Activated naive CD4-positive, alpha-beta T cell treated with anti-CD3 and anti-CD28 coated beads for 36 hours (primary cell): ENCODE measurements around the gene ATG4B. TPM values are rescaled to one million over a fixed set of nuclear protein-coding genes. Genes with fewer than 3 reads are reported as not detected.

Source experiments
- CTCF ChIA-PET: fragments of 350-600 bp; sonication (Branson Sonifier 250); formaldehyde crosslinking; loops from one replicate; lab custom pipeline; 2021; ENCODE audit warnings: antibody characterized with exemption; lab: Charles Lee
- DNase-seq: peaks from one replicate; pipeline ENCODE4 v3.0.0-alpha.2; 2020
- H3K27ac Mint-ChIP-seq: one replicate; pipeline ENCODE4 v1.8.0; 2021; ENCODE audit warnings: mild to moderate bottlenecking, mixed read lengths
- H3K27me3 Mint-ChIP-seq: one replicate; pipeline ENCODE4 v1.8.0; 2021; ENCODE audit warnings: low read depth, mixed read lengths
- H3K36me3 Mint-ChIP-seq: one replicate; pipeline ENCODE4 v1.8.0; 2021; ENCODE audit warnings: low read depth, mixed read lengths
- H3K4me1 Mint-ChIP-seq: one replicate; pipeline ENCODE4 v1.8.0; 2021; ENCODE audit warnings: low read depth, mixed read lengths
- H3K4me3 Mint-ChIP-seq: one replicate; pipeline ENCODE4 v1.8.0; 2021; ENCODE audit warnings: mild to moderate bottlenecking, moderate library complexity, mixed read lengths
- H3K9me3 Mint-ChIP-seq: one replicate; pipeline ENCODE4 v1.8.0; 2021; ENCODE audit warnings: mixed read lengths
- intact Hi-C: fragments of 100-400 bp; cut with micrococcal nuclease; formaldehyde crosslinking; loops from one replicate; pipeline ENCODE4 v1.15.1; 2023
- total RNA-seq, 2 experiments: library from RNA; stranded (reverse); gene quantifications; one replicate each; pipeline ENCODE4 v1.2.3, GENCODE V29; 2021

ATG4B gene
- total RNA-seq, 2 experiments from 2014 or later = 71.5 to 82.5 TPM

- H3K4me3 Mint-ChIP-seq = no peak overlapping the region
- no peaks in the 10 kb centered on the region for H3K27me3 Mint-ChIP-seq
- no peaks in the 10 kb centered on the region for H3K4me1 Mint-ChIP-seq
- no peaks in the 10 kb centered on the region for H3K9me3 Mint-ChIP-seq
- CTCF ChIA-PET = no interaction called here
- no peak overlapping the region for H3K27ac Mint-ChIP-seq
- intact Hi-C loops = no loop called here
- peaks cover 16% of the 10 kb centered on the region for H3K36me3 Mint-ChIP-seq
- DNase-seq = no peak
Measured at GRCh38 chr2:241602720-241603119, 34.8 kb upstream of the ATG4B start.

GRCh38 chr2:241603686-241604085 is 33.8 kb upstream of the ATG4B start:
- H3K36me3 Mint-ChIP-seq = peaks cover 16% of the 10 kb centered on the region
- H3K4me1 Mint-ChIP-seq = peaks cover 2% of the 10 kb centered on the region
- no peak overlapping the region for H3K27ac Mint-ChIP-seq
- intact Hi-C loops = no loop called here
- H3K9me3 Mint-ChIP-seq = no peaks in the 10 kb centered on the region
- no peaks in the 10 kb centered on the region for H3K27me3 Mint-ChIP-seq
- no peak overlapping the region for H3K4me3 Mint-ChIP-seq
- DNase-seq = no peak
- CTCF ChIA-PET = interaction anchor here (0.6 kb wide), 1 partner anchor 13 kb away, joined by 3 read pairs; no protein-coding TSS in a partner anchor

- DNase-seq = no peak
- Mint-ChIP-seq H3K4me3 (no peak overlapping the region), H3K4me1 (peaks cover 15% of the 10 kb centered on the region), H3K9me3 (no peaks in the 10 kb centered on the region), H3K36me3 (peaks cover 9% of the 10 kb centered on the region), H3K27me3 (no peaks in the 10 kb centered on the region), H3K27ac (peak overlapping the region; percentile 30)
- intact Hi-C loops = no loop called here
- CTCF ChIA-PET = no interaction called here
Measured at GRCh38 chr2:241606186-241606585, 31.3 kb upstream of the ATG4B start.

- Mint-ChIP-seq H3K27ac (no peak overlapping the region), H3K36me3 (peaks cover 5% of the 10 kb centered on the region), H3K27me3 (no peaks in the 10 kb centered on the region), H3K4me3 (no peak overlapping the region), H3K9me3 (no peaks in the 10 kb centered on the region), H3K4me1 (peaks cover 15% of the 10 kb centered on the region)
- no peak for DNase-seq
- CTCF ChIA-PET = no interaction called here
- intact Hi-C loops = no loop called here
Measured at GRCh38 chr2:241607162-241607885, 30.2 kb upstream of the ATG4B start.

- Mint-ChIP-seq H3K4me3 (peak overlapping the region; percentile 33), H3K27me3 (no peaks in the 10 kb centered on the region), H3K36me3 (peaks cover 5% of the 10 kb centered on the region), H3K4me1 (peaks cover 15% of the 10 kb centered on the region), H3K9me3 (no peaks in the 10 kb centered on the region), H3K27ac (no peak overlapping the region)
- intact Hi-C loops = no loop called here
- no peak for DNase-seq
- CTCF ChIA-PET = interaction anchor here (1.5 kb wide), 1 partner anchor 9 kb away, joined by 3 read pairs; no protein-coding TSS in a partner anchor
Measured at GRCh38 chr2:241608881-241609280, 28.6 kb upstream of the ATG4B start.

- Mint-ChIP-seq H3K27ac (no peak overlapping the region), H3K36me3 (peaks cover 5% of the 10 kb centered on the region), H3K4me1 (peaks cover 15% of the 10 kb centered on the region), H3K27me3 (no peaks in the 10 kb centered on the region), H3K9me3 (no peaks in the 10 kb centered on the region), H3K4me3 (peak overlapping the region; percentile 50)
- CTCF ChIA-PET = interaction anchor here (0.7 to 1.0 kb wide), 2 partner anchors 25 to 147 kb away, joined by 3 read pairs; no protein-coding TSS in a partner anchor
- DNase-seq = peak; percentile 90
- intact Hi-C loops = loop anchor here (1.0 to 5.0 kb wide), 4 partner anchors 102 to 458 kb away; partner anchors contain the start of genes HDLBP, PPP1R7, SEPTIN2 and STK25
Measured at GRCh38 chr2:241609859-241610793, 27.4 kb upstream of the ATG4B start.

GRCh38 chr2:241611062-241611461 is 26.4 kb upstream of the ATG4B start:
- peaks cover 20% of the 10 kb centered on the region for H3K4me1 Mint-ChIP-seq
- no peak overlapping the region for H3K27ac Mint-ChIP-seq
- peaks cover 5% of the 10 kb centered on the region for H3K36me3 Mint-ChIP-seq
- CTCF ChIA-PET = interaction anchor here (0.6 kb wide), 1 partner anchor 370 kb away, joined by 3 read pairs; no protein-coding TSS in a partner anchor
- no peak for DNase-seq
- no peaks in the 10 kb centered on the region for H3K9me3 Mint-ChIP-seq
- peak overlapping the region; percentile 50 for H3K4me3 Mint-ChIP-seq
- intact Hi-C loops = loop anchor here (2.0 to 5.0 kb wide), 3 partner anchors 166 to 459 kb away; partner anchors contain the start of genes HDLBP, PPP1R7 and SEPTIN2
- no peaks in the 10 kb centered on the region for H3K27me3 Mint-ChIP-seq

- Mint-ChIP-seq H3K4me1 (peaks cover 29% of the 10 kb centered on the region), H3K4me3 (no peak overlapping the region), H3K9me3 (no peaks in the 10 kb centered on the region), H3K36me3 (peaks cover 5% of the 10 kb centered on the region), H3K27ac (no peak overlapping the region), H3K27me3 (no peaks in the 10 kb centered on the region)
- DNase-seq = no peak
- intact Hi-C loops = loop anchor here (5.0 kb wide), 1 partner anchor 460 kb away; the partner anchor contains the start of gene PPP1R7
- CTCF ChIA-PET = no interaction called here
Measured at GRCh38 chr2:241612156-241613016, 25.1 kb upstream of the ATG4B start.

GRCh38 chr2:241613017-241613780 is 24.3 kb upstream of the ATG4B start:
- no peak overlapping the region for H3K27ac Mint-ChIP-seq
- intact Hi-C loops = loop anchor here (5.0 kb wide), 1 partner anchor 461 kb away; the partner anchor contains the start of gene PPP1R7
- H3K36me3 Mint-ChIP-seq = peaks cover 7% of the 10 kb centered on the region
- no peak for DNase-seq
- no peaks in the 10 kb centered on the region for H3K9me3 Mint-ChIP-seq
- peaks cover 37% of the 10 kb centered on the region for H3K4me1 Mint-ChIP-seq
- no peak overlapping the region for H3K4me3 Mint-ChIP-seq
- CTCF ChIA-PET = no interaction called here
- H3K27me3 Mint-ChIP-seq = no peaks in the 10 kb centered on the region

- Mint-ChIP-seq H3K9me3 (peaks cover 4% of the 10 kb centered on the region), H3K4me1 (peaks cover 41% of the 10 kb centered on the region), H3K36me3 (peaks cover 19% of the 10 kb centered on the region), H3K4me3 (no peak overlapping the region), H3K27ac (no peak overlapping the region), H3K27me3 (no peaks in the 10 kb centered on the region)
- DNase-seq = no peak
- CTCF ChIA-PET = interaction anchor here (0.7 kb wide), 1 partner anchor 222 kb away, joined by 3 read pairs; no protein-coding TSS in a partner anchor
- intact Hi-C loops = no loop called here
Measured at GRCh38 chr2:241615041-241615440, 22.5 kb upstream of the ATG4B start.

- intact Hi-C loops = no loop called here
- Mint-ChIP-seq H3K27me3 (no peaks in the 10 kb centered on the region), H3K4me3 (no peak overlapping the region), H3K27ac (no peak overlapping the region), H3K36me3 (peaks cover 23% of the 10 kb centered on the region), H3K4me1 (peaks cover 42% of the 10 kb centered on the region), H3K9me3 (peaks cover 7% of the 10 kb centered on the region)
- CTCF ChIA-PET = no interaction called here
- no peak for DNase-seq
Measured at GRCh38 chr2:241615522-241616052, 21.9 kb upstream of the ATG4B start.
